ENCODE data around the gene EED. TPM values are rescaled to one million over a fixed set of nuclear protein-coding genes. Genes with fewer than 3 reads are reported as not detected.

The EED gene
- total and polyA plus RNA-seq, 2 donors from 2014 or later, result 14.9 to 21.1 TPM

- FAIRE-seq, result no peak
Measured at GRCh38 chr11:86261328-86261727, 16.8 kb downstream of the EED start.

GRCh38 chr11:86262387-86262786 is 17.8 kb downstream of the EED start:
- no peak for DNase-seq
- H3K27ac ChIP-seq (ENCODE audit: low read depth in 2 of 2, low read length in 2 of 2), result no peak overlapping the region
- no peak overlapping the region for H3K9ac ChIP-seq (ENCODE audit: low read length in 3 of 3)
- no peak overlapping the region for H3K4me3 ChIP-seq (ENCODE audit: low read length in 3 of 3)
- TF ChIP-seq, protein P1, sequence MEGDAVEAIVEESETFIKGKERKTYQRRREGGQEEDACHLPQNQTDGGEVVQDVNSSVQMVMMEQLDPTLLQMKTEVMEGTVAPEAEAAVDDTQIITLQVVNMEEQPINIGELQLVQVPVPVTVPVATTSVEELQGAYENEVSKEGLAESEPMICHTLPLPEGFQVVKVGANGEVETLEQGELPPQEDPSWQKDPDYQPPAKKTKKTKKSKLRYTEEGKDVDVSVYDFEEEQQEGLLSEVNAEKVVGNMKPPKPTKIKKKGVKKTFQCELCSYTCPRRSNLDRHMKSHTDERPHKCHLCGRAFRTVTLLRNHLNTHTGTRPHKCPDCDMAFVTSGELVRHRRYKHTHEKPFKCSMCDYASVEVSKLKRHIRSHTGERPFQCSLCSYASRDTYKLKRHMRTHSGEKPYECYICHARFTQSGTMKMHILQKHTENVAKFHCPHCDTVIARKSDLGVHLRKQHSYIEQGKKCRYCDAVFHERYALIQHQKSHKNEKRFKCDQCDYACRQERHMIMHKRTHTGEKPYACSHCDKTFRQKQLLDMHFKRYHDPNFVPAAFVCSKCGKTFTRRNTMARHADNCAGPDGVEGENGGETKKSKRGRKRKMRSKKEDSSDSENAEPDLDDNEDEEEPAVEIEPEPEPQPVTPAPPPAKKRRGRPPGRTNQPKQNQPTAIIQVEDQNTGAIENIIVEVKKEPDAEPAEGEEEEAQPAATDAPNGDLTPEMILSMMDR (IDR thresholded peaks at IDR 0.05; ENCODE audit: borderline replicate concordance, extremely low read depth, insufficient read depth), result no peak
- H3K4me1 ChIP-seq (ENCODE audit: control insufficient read depth in 2 of 3, insufficient read depth in 2 of 3, low read depth in 1 of 3, low read length in 3 of 3), result no peaks in the 10 kb centered on the region
- peaks cover 5 to 6% (median 5%) of the 10 kb centered on the region in 3 donors for H3K36me3 ChIP-seq (ENCODE audit: control insufficient read depth in 2 of 3, insufficient read depth in 3 of 3, low read length in 3 of 3)
- no peaks in the 10 kb centered on the region for H3K27me3 ChIP-seq (ENCODE audit: control insufficient read depth, insufficient read depth, low read length)
- intact Hi-C loops (cut with DNase I), result no loop called here
- H3K9me3 ChIP-seq (ENCODE audit: control insufficient read depth in 2 of 3, insufficient read depth in 1 of 3, low read length in 3 of 3), result no peaks in the 10 kb centered on the region
- FAIRE-seq, result no peak

More at GRCh38 chr11:86261328-86261727, 16.8 kb downstream of the EED start:
- DNase-seq, result no peak
- no peaks in the 10 kb centered on the region for H3K4me1 ChIP-seq (ENCODE audit: control insufficient read depth in 2 of 3, insufficient read depth in 2 of 3, low read depth in 1 of 3, low read length in 3 of 3)
- TF ChIP-seq, protein P1 (IDR thresholded peaks at IDR 0.05; ENCODE audit: borderline replicate concordance, extremely low read depth, insufficient read depth), result no peak
- no peaks in the 10 kb centered on the region for H3K27me3 ChIP-seq (ENCODE audit: control insufficient read depth, insufficient read depth, low read length)
- peaks cover 5 to 12% (median 7%) of the 10 kb centered on the region in 3 donors for H3K36me3 ChIP-seq (ENCODE audit: control insufficient read depth in 2 of 3, insufficient read depth in 3 of 3, low read length in 3 of 3)
- H3K4me3 ChIP-seq (ENCODE audit: low read length in 3 of 3), result no peak overlapping the region
- intact Hi-C loops (cut with DNase I), result no loop called here
- no peak overlapping the region for H3K27ac ChIP-seq (ENCODE audit: low read depth in 2 of 2, low read length in 2 of 2)
- H3K9ac ChIP-seq (ENCODE audit: low read length in 3 of 3), result no peak overlapping the region
- H3K9me3 ChIP-seq (ENCODE audit: control insufficient read depth in 2 of 3, insufficient read depth in 1 of 3, low read length in 3 of 3), result no peaks in the 10 kb centered on the region

- intact Hi-C loops (cut with DNase I), result no loop called here
- no peaks in the 10 kb centered on the region for H3K27me3 ChIP-seq (ENCODE audit: control insufficient read depth, insufficient read depth, low read length)
- H3K36me3 ChIP-seq (ENCODE audit: control insufficient read depth in 2 of 3, insufficient read depth in 3 of 3, low read length in 3 of 3), result peaks cover 0 to 2% (median 2%) of the 10 kb centered on the region in 3 donors
- no peak overlapping the region for H3K27ac ChIP-seq (ENCODE audit: low read depth in 2 of 2, low read length in 2 of 2)
- H3K4me3 ChIP-seq (ENCODE audit: low read length in 3 of 3), result no peak overlapping the region
- no peak for DNase-seq
- no peaks in the 10 kb centered on the region for H3K4me1 ChIP-seq (ENCODE audit: control insufficient read depth in 2 of 3, insufficient read depth in 2 of 3, low read depth in 1 of 3, low read length in 3 of 3)
- TF ChIP-seq, protein P1 (IDR thresholded peaks at IDR 0.05; ENCODE audit: borderline replicate concordance, extremely low read depth, insufficient read depth), result no peak
- no peak for FAIRE-seq
- H3K9ac ChIP-seq (ENCODE audit: low read length in 3 of 3), result no peak overlapping the region
- no peaks in the 10 kb centered on the region for H3K9me3 ChIP-seq (ENCODE audit: control insufficient read depth in 2 of 3, insufficient read depth in 1 of 3, low read length in 3 of 3)
Measured at GRCh38 chr11:86264649-86265048, 20.1 kb downstream of the EED start.

GRCh38 chr11:86265194-86265593 is 20.6 kb downstream of the EED start:
- intact Hi-C loops (cut with DNase I), result no loop called here
- H3K27me3 ChIP-seq (ENCODE audit: control insufficient read depth, insufficient read depth, low read length), result no peaks in the 10 kb centered on the region
- peaks cover 0 to 2% (median 0%) of the 10 kb centered on the region in 3 donors for H3K36me3 ChIP-seq (ENCODE audit: control insufficient read depth in 2 of 3, insufficient read depth in 3 of 3, low read length in 3 of 3)
- TF ChIP-seq, protein P1 (IDR thresholded peaks at IDR 0.05; ENCODE audit: borderline replicate concordance, extremely low read depth, insufficient read depth), result no peak
- DNase-seq (no peak), FAIRE-seq (no peak)
- H3K9me3 ChIP-seq (ENCODE audit: control insufficient read depth in 2 of 3, insufficient read depth in 1 of 3, low read length in 3 of 3), result no peaks in the 10 kb centered on the region
- H3K9ac ChIP-seq (ENCODE audit: low read length in 3 of 3), result no peak overlapping the region
- H3K4me1 ChIP-seq (ENCODE audit: control insufficient read depth in 2 of 3, insufficient read depth in 2 of 3, low read depth in 1 of 3, low read length in 3 of 3), result no peaks in the 10 kb centered on the region
- no peak overlapping the region for H3K27ac ChIP-seq (ENCODE audit: low read depth in 2 of 2, low read length in 2 of 2)
- H3K4me3 ChIP-seq (ENCODE audit: low read length in 3 of 3), result no peak overlapping the region
